Uterus (tissue), 4 donors: ENCODE results near the gene PEA15. TPM values are rescaled to one million over a fixed set of nuclear protein-coding genes. Genes with fewer than 3 reads are reported as not detected.
A peak's percentile ranks its signal among the peaks of the same experiment; 100 is the strongest.

ENCODE experiments used
- DNase-seq, 2 donors: peaks; one replicate each; pipeline ENCODE4 v3.0.0-alpha.2; 2019 to 2020
- H3K27ac ChIP-seq, 2 donors: fragments of 200-600 bp; sonication (generic); 1 replicate in 1 of 2; 2 replicates in 1 of 2; pipeline ENCODE4 v1.5.1; 2016 to 2018
- H3K27me3 ChIP-seq, 2 donors: fragments of 200-600 bp; sonication (generic); one replicate each; pipeline ENCODE4 v1.5.1; 2018 to 2019; ENCODE audit warnings: control low read depth in 1 of 2
- H3K36me3 ChIP-seq, 2 donors: fragments of 200-600 bp; sonication (generic); one replicate each; pipeline ENCODE4 v1.5.1; 2019; ENCODE audit warnings: control low read depth in 1 of 2
- H3K4me1 ChIP-seq, 2 donors: fragments of 200-600 bp; sonication (generic); one replicate each; pipeline ENCODE4 v1.5.1; 2018 to 2019; ENCODE audit warnings: control low read depth in 1 of 2
- H3K4me3 ChIP-seq, 2 donors: fragments of 200-600 bp; sonication (generic); 1 replicate in 1 of 2; 2 replicates in 1 of 2; pipeline ENCODE4 v1.5.1; 2018 to 2019; ENCODE audit warnings: mild to moderate bottlenecking in 1 of 2
- H3K9me3 ChIP-seq, 2 donors: fragments of 200-600 bp; sonication (generic); one replicate each; pipeline ENCODE4 v1.5.1; 2019; ENCODE audit warnings: control low read depth in 1 of 2
- POLR2A ChIP-seq, 2 donors: fragments of 450-650 bp; IDR thresholded peaks; one replicate each; pipeline ENCODE4 v1.6.1; 2016; ENCODE audit warnings: antibody characterized with exemption in 2 of 2, mild to moderate bottlenecking in 1 of 2, moderate library complexity in 1 of 2
- intact Hi-C: fragments of 100-400 bp; cut with DNase I; formaldehyde crosslinking; loops from one replicate; pipeline ENCODE4 v1.15.1; 2023; ENCODE audit warnings: low total_unique reads
- total RNA-seq, 4 donors: library from RNA; depleted of rRNA in 3 of 4; stranded (reverse); fragments of >200 nt in 3 of 4; gene quantifications; one replicate each; pipeline versions ENCODE4 v1.1.0 to v1.2.4, GENCODE V29; 2014 to 2023
- TF ChIP-seq, protein P1 (sequence below), 4 experiments: fragments of 200-600 bp in 2 of 4; fragments of 450-650 bp in 2 of 4; sonication (generic) in 2 of 4; IDR thresholded peaks; one replicate each; pipeline ENCODE4 v1.5.1; 2016 to 2019; ENCODE audit warnings: antibody characterized with exemption in 4 of 4, mild to moderate bottlenecking in 2 of 4, moderate library complexity in 1 of 4
- donor health status: DM: yes; HTN: yes; CAD: no.

Gene PEA15
- total RNA-seq, 4 donors from 2014 or later, result 52.1 to 147 (median 81.7) TPM

DNA sequence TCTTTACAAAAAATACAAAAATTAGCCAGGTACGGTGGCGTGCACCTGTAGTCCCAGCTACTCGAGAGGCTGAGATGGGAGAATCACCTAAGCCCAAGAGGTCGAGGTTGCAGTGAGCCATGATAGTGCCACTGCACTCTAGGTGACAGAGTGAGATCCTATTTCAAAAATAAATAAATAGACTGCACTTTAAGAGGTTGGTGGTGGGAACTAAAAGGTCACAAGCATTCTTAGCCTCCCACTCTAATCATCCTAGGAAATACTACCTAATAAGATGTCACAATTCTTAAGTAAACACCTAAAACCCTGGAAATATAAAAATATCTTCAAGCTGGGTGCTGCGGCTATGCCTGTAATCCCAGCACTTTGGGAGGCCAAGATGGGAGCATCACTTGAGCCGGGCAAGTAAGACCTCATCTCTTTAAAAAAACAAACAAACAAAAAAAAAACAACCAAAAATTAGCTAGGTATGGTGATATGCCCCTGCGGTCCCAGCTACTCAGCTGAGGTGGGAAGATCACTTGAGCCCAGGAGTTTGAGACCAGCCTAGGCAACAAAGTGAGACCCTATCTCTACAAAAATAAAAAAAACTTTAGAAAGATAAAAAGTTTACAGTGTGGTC, 53.1 kb downstream of the PEA15 start:
- no peak overlapping the region for H3K27ac ChIP-seq
- H3K4me1 ChIP-seq, result peaks cover 0 to 5% of the 10 kb centered on the region in 2 donors

DNA sequence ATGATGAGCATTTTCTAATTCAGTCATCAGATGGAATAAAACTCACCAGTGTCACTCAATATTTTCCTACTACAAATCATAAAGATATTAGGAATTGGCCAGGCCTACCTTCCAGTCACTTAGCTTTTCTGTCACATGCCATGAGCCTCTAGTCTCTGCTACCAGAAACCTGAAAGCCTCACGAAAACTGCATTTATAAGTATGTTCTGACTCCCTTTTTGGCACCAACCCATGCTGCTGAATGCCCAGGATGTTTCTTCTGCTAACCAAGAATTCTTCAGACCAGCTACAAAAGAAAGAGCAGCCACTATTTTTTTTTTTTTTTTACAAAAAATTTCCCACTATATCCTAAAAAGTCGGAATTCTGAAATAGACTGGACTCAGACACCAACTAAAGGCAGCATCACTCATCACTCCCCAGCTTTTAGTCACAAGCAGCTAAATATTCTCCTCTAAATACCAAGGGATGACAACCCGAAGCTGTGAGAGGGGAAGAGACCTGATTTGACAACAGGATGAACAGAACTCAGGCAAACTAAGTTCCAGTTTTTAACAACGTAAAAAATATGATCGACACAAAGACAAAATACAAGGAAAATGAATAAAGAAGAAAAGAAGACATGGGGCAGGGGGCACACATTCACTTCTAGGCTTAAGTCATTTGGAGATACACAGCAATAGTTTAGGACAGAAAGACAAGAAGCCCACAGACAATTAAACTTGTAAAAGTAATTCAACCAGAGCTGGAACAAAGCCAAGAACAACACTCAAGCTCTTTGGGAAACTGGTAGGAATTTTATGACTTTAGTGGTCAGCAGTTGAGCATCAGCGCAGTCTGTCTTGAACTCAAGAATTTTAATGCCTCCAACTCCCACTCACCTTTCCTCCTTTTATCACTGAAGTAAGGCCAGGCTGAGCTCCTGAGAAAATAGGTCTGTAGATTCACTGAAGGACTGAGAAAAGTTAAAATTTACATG, 55.5 kb downstream of the PEA15 start:
- intact Hi-C loops, result no loop called here
- Histone ChIP-seq H3K4me1 (peaks cover 0 to 5% of the 10 kb centered on the region in 2 donors), H3K27ac (peak overlapping the region; percentile 94 to 97), H3K4me3 (peak overlapping the region; percentile 69 to 84), H3K27me3 (no peaks in the 10 kb centered on the region), H3K36me3 (no peaks in the 10 kb centered on the region), H3K9me3 (no peaks in the 10 kb centered on the region)
- DNase-seq, result peak in 1 of 2 donors; percentile 34
- TF ChIP-seq, protein P1, sequence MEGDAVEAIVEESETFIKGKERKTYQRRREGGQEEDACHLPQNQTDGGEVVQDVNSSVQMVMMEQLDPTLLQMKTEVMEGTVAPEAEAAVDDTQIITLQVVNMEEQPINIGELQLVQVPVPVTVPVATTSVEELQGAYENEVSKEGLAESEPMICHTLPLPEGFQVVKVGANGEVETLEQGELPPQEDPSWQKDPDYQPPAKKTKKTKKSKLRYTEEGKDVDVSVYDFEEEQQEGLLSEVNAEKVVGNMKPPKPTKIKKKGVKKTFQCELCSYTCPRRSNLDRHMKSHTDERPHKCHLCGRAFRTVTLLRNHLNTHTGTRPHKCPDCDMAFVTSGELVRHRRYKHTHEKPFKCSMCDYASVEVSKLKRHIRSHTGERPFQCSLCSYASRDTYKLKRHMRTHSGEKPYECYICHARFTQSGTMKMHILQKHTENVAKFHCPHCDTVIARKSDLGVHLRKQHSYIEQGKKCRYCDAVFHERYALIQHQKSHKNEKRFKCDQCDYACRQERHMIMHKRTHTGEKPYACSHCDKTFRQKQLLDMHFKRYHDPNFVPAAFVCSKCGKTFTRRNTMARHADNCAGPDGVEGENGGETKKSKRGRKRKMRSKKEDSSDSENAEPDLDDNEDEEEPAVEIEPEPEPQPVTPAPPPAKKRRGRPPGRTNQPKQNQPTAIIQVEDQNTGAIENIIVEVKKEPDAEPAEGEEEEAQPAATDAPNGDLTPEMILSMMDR (IDR thresholded peaks at IDR 0.05), result no peak
- no peak for TF ChIP-seq POLR2A (IDR thresholded peaks at IDR 0.05)

More for the DNA sequence above, 53.1 kb downstream of the PEA15 start:
- Histone ChIP-seq H3K4me3 (no peak overlapping the region), H3K36me3 (no peaks in the 10 kb centered on the region), H3K9me3 (no peaks in the 10 kb centered on the region), H3K27me3 (no peaks in the 10 kb centered on the region)
- no peak for DNase-seq
- intact Hi-C loops, result loop anchor here (10.0 kb wide), 1 partner anchor 63 kb away; the partner anchor contains the start of gene CASQ1
- TF ChIP-seq POLR2A (IDR thresholded peaks at IDR 0.05), result no peak
- TF ChIP-seq, protein P1 (IDR thresholded peaks at IDR 0.05), result no peak

DNA sequence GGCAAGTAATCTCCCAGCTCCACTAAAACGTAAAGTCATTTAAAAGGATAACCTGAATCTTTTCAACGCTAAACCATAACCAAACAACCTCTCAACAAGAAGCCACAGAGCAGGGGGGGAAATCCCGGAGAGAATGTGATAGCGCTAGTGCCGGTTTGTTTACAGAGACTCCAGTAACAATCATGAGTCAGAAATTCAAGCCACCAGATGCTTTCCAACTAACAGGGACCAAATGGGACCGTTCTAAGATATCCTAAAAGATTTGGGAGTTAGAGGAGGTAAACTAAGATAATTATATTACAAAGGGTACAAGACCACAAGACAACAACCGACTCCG, 56.3 kb downstream of the PEA15 start:
- Histone ChIP-seq H3K4me3 (peak overlapping the region; percentile 69 to 84), H3K4me1 (peaks cover 0 to 5% of the 10 kb centered on the region in 2 donors), H3K27me3 (no peaks in the 10 kb centered on the region), H3K9me3 (no peaks in the 10 kb centered on the region), H3K27ac (peak overlapping the region; percentile 94 to 97), H3K36me3 (no peaks in the 10 kb centered on the region)
- peak in 1 of 2 donors; percentile 34 for DNase-seq
- TF ChIP-seq POLR2A (IDR thresholded peaks at IDR 0.05), result no peak
- TF ChIP-seq, protein P1 (IDR thresholded peaks at IDR 0.05), result no peak
- intact Hi-C loops, result no loop called here

DNA sequence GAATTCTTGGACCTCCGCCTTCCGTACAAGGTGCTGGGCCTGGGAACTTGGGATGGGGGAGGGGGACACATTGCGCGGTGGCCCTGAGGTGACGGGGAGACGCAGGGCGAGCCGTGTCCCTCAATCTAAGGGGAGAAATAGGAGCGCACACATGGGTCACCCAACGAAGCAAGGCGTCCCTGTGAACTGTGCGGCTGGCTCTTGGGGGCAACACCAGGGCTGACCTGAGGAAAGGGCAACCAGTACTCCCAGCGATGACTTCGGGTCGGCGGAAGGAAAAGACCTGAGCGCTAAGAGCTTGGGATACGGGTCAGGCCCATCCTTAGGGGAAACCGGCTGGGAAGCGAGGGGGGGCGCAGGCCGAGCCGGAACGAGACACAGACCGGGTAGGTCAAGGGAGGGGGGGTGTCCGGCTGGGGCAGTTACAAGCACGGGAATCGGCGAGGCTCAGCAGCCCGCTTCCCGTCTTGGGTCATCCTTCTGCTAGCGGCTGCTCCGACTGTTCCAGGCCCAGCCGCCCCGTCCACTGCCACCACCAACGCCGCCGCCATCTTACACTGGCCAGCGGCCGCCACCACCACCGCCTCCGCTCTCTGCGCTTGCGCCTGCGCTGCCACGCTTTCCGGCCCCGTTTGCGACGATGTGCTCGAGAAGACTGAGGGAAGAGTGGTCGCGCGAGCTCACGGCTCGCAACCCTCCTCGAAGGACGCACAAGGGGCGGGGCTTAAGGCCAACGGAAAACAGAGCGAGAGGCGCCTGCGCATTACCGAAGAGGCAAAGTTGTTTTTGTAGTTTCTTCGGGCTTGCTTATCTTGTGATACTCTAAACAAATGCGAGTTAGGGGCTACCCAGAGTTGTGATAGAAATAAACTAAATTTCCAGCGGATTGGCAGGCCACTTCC, 57.0 kb downstream of the PEA15 start, which contains the start of gene DCAF8:
DCAF8 (minus strand) TSS at position 657 of the 902 bp plus-strand sequence. CDS start 18,541 bp downstream, outside the sequence.
- Histone ChIP-seq H3K4me3 (peak within 1 kb of the TSS; percentile 69 to 84), H3K4me1 (peaks cover 0 to 5% of the 10 kb centered on the region in 2 donors), H3K27ac (peak within 1 kb of the TSS; percentile 94 to 97), H3K9me3 (no peaks in the 10 kb centered on the region), H3K36me3 (no peaks in the 10 kb centered on the region), H3K27me3 (no peaks in the 10 kb centered on the region)
- intact Hi-C loops, result no loop called here
- TF ChIP-seq, protein P1 (IDR thresholded peaks at IDR 0.05), result peak in 2 of 4 experiments; percentile 3 to 5
- TF ChIP-seq POLR2A (IDR thresholded peaks at IDR 0.05), result peak; percentile 96 to 98
- DNase-seq, result peak; percentile 98 to 99
